K562 (cell line): ENCODE data around the gene MCM9. TPM values are rescaled to one million over a fixed set of nuclear protein-coding genes. Genes with fewer than 3 reads are reported as not detected.

Experiments
- ATAC-seq: fragments of 200-7000 bp; cut with Tn5 transposase; 3 replicates; pipeline ENCODE4 v1.9.1; 2020; ENCODE audit warnings: moderate library complexity
- BruUV-seq: library from RNA; stranded (reverse); fragments of 400-500 nt; replicated peaks from 2 replicates; lab custom pipeline; 2021; lab: Mats Ljungman, UMichigan
- CTCF ChIA-PET: fragments of 300-600 bp; formaldehyde crosslinking; extraction: SDS; loops from one replicate; lab custom pipeline; 2021; ENCODE audit warnings: low intra/inter-chr PET ratio; lab: Yijun Ruan, JAX
- POLR2A ChIA-PET: fragments of 300-600, 350-650 bp; sonication (Branson Sonifier 250); formaldehyde crosslinking; extraction: SDS; loops from one replicate; lab custom pipeline; 2021; ENCODE audit warnings: antibody characterized with exemption, inconsistent platforms; lab: Yijun Ruan, JAX
- DNase-seq, 4 experiments: peaks; one replicate each; pipeline versions ENCODE4 v3.0.0 to v3.0.0-alpha.2; 2011 to 2018; ENCODE audit warnings: low spot score in 3 of 4, mixed read lengths in 3 of 4; ENCODE audit errors: extremely low read depth in 1 of 4
- FAIRE-seq: peaks from 2 replicates; lab custom pipeline; 2011; peaks lifted over from hg19 to GRCh38; lab: Jason Lieb, UNC
- H2AFZ ChIP-seq: 2 replicates; pipeline ENCODE4 v1.6.0; 2011; ENCODE audit warnings: low read depth, low read length, control low read depth, inconsistent platforms
- H3K27ac ChIP-seq: fragments of 200-600 bp; 3 replicates; pipeline ENCODE4 v1.8.0; 2011; ENCODE audit warnings: low read depth, mild to moderate bottlenecking, control low read depth, inconsistent platforms, low read length, moderate library complexity, mixed read lengths; ENCODE audit errors: extremely low read depth
- H3K27me3 ChIP-seq, 2 experiments: fragments of 300-600 bp in 1 of 2; 2 replicates in 1 of 2; 3 replicates in 1 of 2; pipeline versions ENCODE4 v1.6.0 to v1.8.0; 2011; ENCODE audit warnings: inconsistent platforms in 2 of 2, low read length in 2 of 2, mild to moderate bottlenecking in 1 of 2, mixed read lengths in 1 of 2, moderate library complexity in 1 of 2; ENCODE audit not compliant: control insufficient read depth in 2 of 2, insufficient read depth in 2 of 2
- H3K36me3 ChIP-seq: fragments of 300-600 bp; 3 replicates; pipeline ENCODE4 v1.8.0; 2011; ENCODE audit warnings: mild to moderate bottlenecking, low read length, inconsistent platforms; ENCODE audit not compliant: control insufficient read depth, insufficient read depth
- H3K4me1 ChIP-seq, 2 experiments: fragments of 200-600 bp in 1 of 2; replicated peaks in 1 of 2; 2 replicates in 1 of 2; 3 replicates in 1 of 2; pipeline versions ENCODE4 v1.5.1 to v1.8.0; 2011; ENCODE audit warnings: inconsistent platforms in 2 of 2, low read length in 2 of 2, mild to moderate bottlenecking in 1 of 2, mixed read lengths in 1 of 2, moderate library complexity in 1 of 2; ENCODE audit not compliant: control insufficient read depth in 2 of 2, insufficient read depth in 2 of 2
- H3K4me2 ChIP-seq: 2 replicates; pipeline ENCODE4 v1.6.1; 2011; ENCODE audit warnings: low read length, control low read depth, inconsistent platforms, mixed read lengths; ENCODE audit not compliant: insufficient read depth
- H3K4me3 ChIP-seq: fragments of 200-600 bp; sonication (generic), shearing (Covaris generic); 2 replicates; pipeline ENCODE4 v1.5.1; 2016; ENCODE audit warnings: control low read depth, inconsistent platforms
- H3K79me2 ChIP-seq: fragments of 200-600 bp; 3 replicates; pipeline ENCODE4 v1.8.0; 2011; ENCODE audit warnings: low read length, inconsistent platforms; ENCODE audit not compliant: control insufficient read depth, insufficient read depth
- H3K9ac ChIP-seq, 2 experiments: 2 replicates each; pipeline versions ENCODE4 v1.6.0 to v1.6.1; 2011; ENCODE audit warnings: low read depth in 2 of 2, low read length in 2 of 2, control low read depth in 1 of 2, inconsistent platforms in 1 of 2, mild to moderate bottlenecking in 1 of 2, mixed read lengths in 1 of 2; ENCODE audit not compliant: insufficient read depth in 1 of 2
- H3K9me1 ChIP-seq: one replicate; pipeline ENCODE4 v1.6.0; 2011; ENCODE audit warnings: inconsistent platforms, mild to moderate bottlenecking, low read length, moderate library complexity; ENCODE audit not compliant: control insufficient read depth, insufficient read depth
- H3K9me3 ChIP-seq: replicated peaks from 2 replicates; pipeline ENCODE4 v1.5.1; 2011; ENCODE audit warnings: low read depth, low read length, inconsistent platforms; ENCODE audit not compliant: control insufficient read depth, insufficient read depth
- H4K20me1 ChIP-seq: replicated peaks from 2 replicates; pipeline ENCODE4 v1.6.1; 2011; ENCODE audit warnings: low read length, inconsistent platforms, mixed read lengths; ENCODE audit not compliant: control insufficient read depth, insufficient read depth
- ATF3 ChIP-seq, 2 experiments: fragments of 450-650 bp in 1 of 2; sonication (generic) in 1 of 2; formaldehyde crosslinking in 1 of 2; IDR thresholded peaks in 1 of 2; conservative IDR thresholded peaks in 1 of 2; 2 replicates each; pipeline versions ENCODE4 v1.6.1 to v1.8.1; 2016 to 2023; ENCODE audit warnings: mild to moderate bottlenecking in 2 of 2, moderate library complexity in 2 of 2, inconsistent platforms in 1 of 2, missing genetic modification reagents in 1 of 2
- CEBPG ChIP-seq, 3 experiments: fragments of 200-800 bp in 1 of 3; sonication (Bioruptor generic) in 1 of 3; sonication (generic) in 1 of 3; formaldehyde crosslinking in 1 of 3; IDR thresholded peaks in 2 of 3; conservative IDR thresholded peaks in 1 of 3; 2 replicates each; pipeline versions ENCODE4 v1.6.1 to v1.8.0; 2016 to 2022; ENCODE audit warnings: missing compliant biosample characterization in 2 of 3, missing genetic modification characterization in 2 of 3, mild to moderate bottlenecking in 1 of 3, missing genetic modification reagents in 1 of 3
- COPS2 ChIP-seq: fragments of 450-650 bp; conservative IDR thresholded peaks from 2 replicates; pipeline ENCODE4 v1.6.1; 2016; ENCODE audit warnings: mild to moderate bottlenecking, moderate library complexity
- MEIS2 ChIP-seq: fragments of 450-650 bp; IDR thresholded peaks from 2 replicates; pipeline ENCODE4 v1.6.1; 2014; ENCODE audit warnings: mild to moderate bottlenecking; ENCODE audit not compliant: partially characterized antibody
- PBX2 ChIP-seq, 2 experiments: IDR thresholded peaks in 1 of 2; conservative IDR thresholded peaks in 1 of 2; 2 replicates each; pipeline ENCODE4 v1.6.1; 2016; ENCODE audit warnings: low read depth in 2 of 2, mild to moderate bottlenecking in 1 of 2, missing compliant biosample characterization in 1 of 2, missing genetic modification characterization in 1 of 2, moderate library complexity in 1 of 2
- WGBS: fragments of 100-300 bp; shearing (Covaris generic); methylation state at CpG from one replicate; pipeline ENCODE4 v1.1.6; 2016; ENCODE audit warnings: low coverage, mixed read lengths; ENCODE audit not compliant: insufficient coverage; ENCODE audit errors: missing lambda C conversion rate; 5-methylcytosine and 5-hydroxymethylcytosine counted together
- in situ Hi-C: fragments of 300-500 bp; cut with MboI; formaldehyde crosslinking; loops from 4 replicates; pipeline ENCODE4 v1.15.0; 2018; ENCODE audit warnings: inconsistent platforms, mixed read lengths
- intact Hi-C: fragments of 100-400 bp; cut with micrococcal nuclease; formaldehyde crosslinking; loops from 2 replicates; pipeline ENCODE4 v1.14.2; 2022
- polyA plus RNA-seq, 8 experiments: library from polyadenylated mRNA; depleted of rRNA in 4 of 8; stranded (reverse) in 5 of 8; unstranded in 3 of 8; fragments of >200 nt; fragmentation: Nextera tagmentation in 2 of 8; fragmentation: Illumina TruSeq in 1 of 8; extraction: Ambion mirVana in 2 of 8; extraction: Trizol in 1 of 8; gene quantifications; 2 replicates each; pipeline versions ENCODE4 v1.2.1 to v1.2.3, GENCODE V29; 2011 to 2014; ENCODE audit warnings: inconsistent platforms in 1 of 8, missing spikeins in 1 of 8
- total RNA-seq, 7 experiments: library from RNA; depleted of rRNA in 6 of 7; stranded (reverse); fragments of >200 nt in 6 of 7; fragmentation: Illumina TruSeq in 2 of 7; extraction: Trizol in 2 of 7; gene quantifications; 2 replicates each; pipeline versions ENCODE4 v1.2.1 to v1.2.3, GENCODE V29; 2011 to 2021; ENCODE audit warnings: low replicate concordance in 1 of 7

Gene MCM9
- total and polyA plus RNA-seq, 9 of the 15 experiments (the other 6 are each of a cell fraction or from before 2014, with no cell fraction given), result 4.8 to 16.7 (median 11.6) TPM

- no peak for ATAC-seq
- Histone ChIP-seq H4K20me1 (no peaks in the 10 kb centered on the region), H2AFZ (no peak overlapping the region), H3K27ac (no peak overlapping the region), H3K9me3 (no peaks in the 10 kb centered on the region), H3K9me1 (no peaks in the 10 kb centered on the region), H3K4me3 (no peak overlapping the region), H3K4me1 (peaks cover 0 to 3% of the 10 kb centered on the region in 2 experiments; a peak in 1 of 5 replicates), H3K36me3 (no peaks in the 10 kb centered on the region), H3K79me2 (no peaks in the 10 kb centered on the region), H3K27me3 (peaks cover 2 to 5% of the 10 kb centered on the region in 2 experiments; a peak in 1 of 5 replicates), H3K9ac (no peak overlapping the region), H3K4me2 (no peak overlapping the region)
- 27% methylated on average over 2 of the region's 2 CpGs for WGBS
- ChIA-PET CTCF (no interaction called here), POLR2A (interaction anchor here (0.6 to 1.2 kb wide), 3 partner anchors 10 to 74 kb away, joined by 3 to 4 read pairs (median 3); no protein-coding TSS in a partner anchor)
- DNase-seq, result no peak
- TF ChIP-seq ATF3 (IDR thresholded peaks at IDR 0.05) (peak; percentile 28; the same call in 1 of the 2 replicates), ATF3 (CRISPR knock-in tag; conservative IDR thresholded peaks at IDR 0.05) (no peak), CEBPG (CRISPR knock-in tag; IDR thresholded peaks at IDR 0.05) (no peak), CEBPG (tag; conservative IDR thresholded peaks at IDR 0.05 in 1 of 2, IDR thresholded peaks at IDR 0.05 in 1 of 2) (peak in 1 of 2 experiments; percentile 64; a peak in 2 of 4 replicates), MEIS2 (peak; percentile 40), COPS2 (no peak), PBX2 (CRISPR knock-in tag; IDR thresholded peaks at IDR 0.05; ENCODE audit: low read depth) (no peak), PBX2 (tag; conservative IDR thresholded peaks at IDR 0.05; ENCODE audit: low read depth) (peak; percentile 31)
- in situ Hi-C loops (no loop called here), intact Hi-C loops (no loop called here)
- no TSS peak for BruUV-seq
- no peak for FAIRE-seq
Observed at GRCh38 chr6:118770112-118770788, 164.7 kb downstream of the MCM9 start.
